CD14-positive monocyte (primary cell): Measurements from ENCODE around the gene NOTO. TPM values are rescaled to one million over a fixed set of nuclear protein-coding genes. Genes with fewer than 3 reads are reported as not detected.

Experiments
- DNase-seq, 3 donors: peaks; one replicate each; pipeline ENCODE4 v3.0.0-alpha.2; 2011 to 2022
- H2AFZ ChIP-seq: 2 replicates; pipeline ENCODE4 v1.6.0; 2012; ENCODE audit warnings: mild to moderate bottlenecking, low read depth, low read length, inconsistent platforms; ENCODE audit not compliant: insufficient read depth, poor library complexity, severe bottlenecking
- H3K27ac ChIP-seq, 2 donors: 1 replicate in 1 of 2; 2 replicates in 1 of 2; pipeline ENCODE4 v1.5.1; 2012 to 2013; ENCODE audit warnings: low read length in 2 of 2, control low read depth in 1 of 2, inconsistent platforms in 1 of 2, low read depth in 1 of 2, mild to moderate bottlenecking in 1 of 2
- H3K27me3 ChIP-seq, 2 donors: one replicate each; pipeline versions ENCODE4 v1.6.0 to v1.6.1; 2011 to 2013; ENCODE audit warnings: low read length in 2 of 2; ENCODE audit not compliant: control insufficient read depth in 2 of 2, insufficient read depth in 2 of 2
- H3K36me3 ChIP-seq, 2 donors: replicated peaks in 1 of 2; 1 replicate in 1 of 2; 2 replicates in 1 of 2; pipeline versions ENCODE4 v1.5.1 to v1.6.1; 2012 to 2013; ENCODE audit warnings: low read length in 2 of 2, control low read depth in 1 of 2, inconsistent platforms in 1 of 2, mild to moderate bottlenecking in 1 of 2; ENCODE audit not compliant: insufficient read depth in 2 of 2, control insufficient read depth in 1 of 2
- H3K4me1 ChIP-seq, 2 donors: 1 replicate in 1 of 2; 2 replicates in 1 of 2; pipeline versions ENCODE4 v1.5.1 to v1.6.1; 2012 to 2013; ENCODE audit warnings: low read length in 2 of 2, control low read depth in 1 of 2, inconsistent platforms in 1 of 2, mild to moderate bottlenecking in 1 of 2, moderate library complexity in 1 of 2; ENCODE audit not compliant: insufficient read depth in 2 of 2, control insufficient read depth in 1 of 2
- H3K4me2 ChIP-seq: replicated peaks from 2 replicates; pipeline ENCODE3; 2012; ENCODE audit warnings: low read length, moderate library complexity, mild to moderate bottlenecking; ENCODE audit not compliant: poor library complexity, severe bottlenecking; ENCODE audit errors: extremely low read depth
- H3K4me3 ChIP-seq, 3 experiments: fragments of 200-600 bp in 1 of 3; sonication (generic) in 1 of 3; replicated peaks in 1 of 3; 1 replicate in 2 of 3; 2 replicates in 1 of 3; pipeline ENCODE4 v1.5.1; 2011 to 2013; ENCODE audit warnings: low read length in 3 of 3, mild to moderate bottlenecking in 3 of 3, control low read depth in 2 of 3, low read depth in 2 of 3, inconsistent platforms in 1 of 3, moderate library complexity in 1 of 3
- H3K79me2 ChIP-seq: 2 replicates; pipeline ENCODE4 v1.6.0; 2012; ENCODE audit warnings: mild to moderate bottlenecking, control low read depth, inconsistent platforms, low read length, moderate library complexity; ENCODE audit not compliant: insufficient read depth
- H3K9ac ChIP-seq: 2 replicates; pipeline ENCODE4 v1.6.0; 2017; ENCODE audit warnings: low read length, mild to moderate bottlenecking; ENCODE audit not compliant: insufficient read depth, poor library complexity, severe bottlenecking
- H3K9me3 ChIP-seq, 2 donors: replicated peaks in 1 of 2; 1 replicate in 1 of 2; 2 replicates in 1 of 2; pipeline versions ENCODE4 v1.5.1 to v1.6.1; 2012 to 2013; ENCODE audit warnings: low read length in 2 of 2, control low read depth in 1 of 2; ENCODE audit not compliant: control insufficient read depth in 1 of 2, insufficient read depth in 1 of 2
- H4K20me1 ChIP-seq: 2 replicates; pipeline ENCODE4 v1.6.0; 2012; ENCODE audit warnings: mild to moderate bottlenecking, low read length, control low read depth, moderate library complexity; ENCODE audit not compliant: insufficient read depth
- H3K27ac Mint-ChIP-seq, 7 donors: one replicate each; pipeline ENCODE4 v1.8.0; 2020; ENCODE audit warnings: mild to moderate bottlenecking in 7 of 7, mixed read lengths in 7 of 7, moderate library complexity in 6 of 7, inconsistent platforms in 2 of 7
- H3K27me3 Mint-ChIP-seq, 3 donors: one replicate each; pipeline ENCODE4 v1.8.0; 2021 to 2022; ENCODE audit warnings: low read depth in 3 of 3, mild to moderate bottlenecking in 3 of 3, mixed read lengths in 3 of 3, moderate library complexity in 3 of 3, inconsistent platforms in 1 of 3
- H3K36me3 Mint-ChIP-seq, 2 donors: one replicate each; pipeline ENCODE4 v1.8.0; 2020; ENCODE audit warnings: mixed read lengths in 2 of 2, inconsistent platforms in 1 of 2, mild to moderate bottlenecking in 1 of 2
- H3K4me1 Mint-ChIP-seq: one replicate; pipeline ENCODE4 v1.8.0; 2020; ENCODE audit warnings: mild to moderate bottlenecking, mixed read lengths
- H3K4me3 Mint-ChIP-seq, 2 donors: one replicate each; pipeline ENCODE4 v1.8.0; 2020; ENCODE audit warnings: mild to moderate bottlenecking in 2 of 2, mixed read lengths in 2 of 2, moderate library complexity in 1 of 2
- H3K9me3 Mint-ChIP-seq, 7 donors: one replicate each; pipeline ENCODE4 v1.8.0; 2020 to 2022; ENCODE audit warnings: mixed read lengths in 7 of 7, mild to moderate bottlenecking in 6 of 7, moderate library complexity in 6 of 7, inconsistent platforms in 2 of 7
- WGBS: methylation state at CpG from one replicate; pipeline ENCODE4 v1.1.5; 2013; ENCODE audit warnings: missing lambda C conversion rate; ENCODE audit not compliant: insufficient coverage; 5-methylcytosine and 5-hydroxymethylcytosine counted together
- intact Hi-C, 2 donors: fragments of 100-400 bp; cut with micrococcal nuclease; formaldehyde crosslinking; loops; one replicate each; pipeline versions ENCODE4 v1.15.0 to v1.15.1; 2023
- polyA plus RNA-seq, 3 donors: library from polyadenylated mRNA; depleted of rRNA in 1 of 3; unstranded in 2 of 3; stranded (reverse) in 1 of 3; fragments of 300-500 nt in 2 of 3; fragments of >200 nt in 1 of 3; fragmentation: Illumina TruSeq in 2 of 3; gene quantifications; 1 replicate in 2 of 3; 2 replicates in 1 of 3; pipeline ENCODE4 v1.2.3, GENCODE V29; 2012 to 2021
- TF ChIP-seq, protein P1 (sequence below): fragments of 200-600 bp; IDR thresholded peaks from one replicate; pipeline ENCODE4 v1.8.0; 2022; ENCODE audit warnings: antibody characterized with exemption, mild to moderate bottlenecking

NOTO gene
- polyA plus RNA-seq, 3 donors: not detected

- DNase-seq: no peak
- H3K9me3 Mint-ChIP-seq: no peaks in the 10 kb centered on the region
- WGBS: 100% methylated on average over 2 of the region's 3 CpGs
- Histone ChIP-seq H3K9ac (no peak overlapping the region), H3K27me3 (no peaks in the 10 kb centered on the region), H3K27ac (no peak overlapping the region), H3K4me3 (no peak overlapping the region), H3K36me3 (peaks cover 88 to 100% of the 10 kb centered on the region in 2 donors), H3K4me2 (no peak overlapping the region), H3K79me2 (peaks cover 14% of the 10 kb centered on the region), H3K9me3 (no peaks in the 10 kb centered on the region), H2AFZ (no peak overlapping the region), H3K4me1 (no peaks in the 10 kb centered on the region), H4K20me1 (peaks cover 46% of the 10 kb centered on the region)
- intact Hi-C loops: no loop called here
- no peaks in the 10 kb centered on the region for H3K4me1 Mint-ChIP-seq
- TF ChIP-seq, protein P1, sequence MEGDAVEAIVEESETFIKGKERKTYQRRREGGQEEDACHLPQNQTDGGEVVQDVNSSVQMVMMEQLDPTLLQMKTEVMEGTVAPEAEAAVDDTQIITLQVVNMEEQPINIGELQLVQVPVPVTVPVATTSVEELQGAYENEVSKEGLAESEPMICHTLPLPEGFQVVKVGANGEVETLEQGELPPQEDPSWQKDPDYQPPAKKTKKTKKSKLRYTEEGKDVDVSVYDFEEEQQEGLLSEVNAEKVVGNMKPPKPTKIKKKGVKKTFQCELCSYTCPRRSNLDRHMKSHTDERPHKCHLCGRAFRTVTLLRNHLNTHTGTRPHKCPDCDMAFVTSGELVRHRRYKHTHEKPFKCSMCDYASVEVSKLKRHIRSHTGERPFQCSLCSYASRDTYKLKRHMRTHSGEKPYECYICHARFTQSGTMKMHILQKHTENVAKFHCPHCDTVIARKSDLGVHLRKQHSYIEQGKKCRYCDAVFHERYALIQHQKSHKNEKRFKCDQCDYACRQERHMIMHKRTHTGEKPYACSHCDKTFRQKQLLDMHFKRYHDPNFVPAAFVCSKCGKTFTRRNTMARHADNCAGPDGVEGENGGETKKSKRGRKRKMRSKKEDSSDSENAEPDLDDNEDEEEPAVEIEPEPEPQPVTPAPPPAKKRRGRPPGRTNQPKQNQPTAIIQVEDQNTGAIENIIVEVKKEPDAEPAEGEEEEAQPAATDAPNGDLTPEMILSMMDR: no peak
- no peaks in the 10 kb centered on the region for H3K27me3 Mint-ChIP-seq
- H3K36me3 Mint-ChIP-seq: peaks cover 78 to 90% of the 10 kb centered on the region in 2 donors
- H3K27ac Mint-ChIP-seq: no peak overlapping the region
- H3K4me3 Mint-ChIP-seq: no peak overlapping the region
Measured at GRCh38 chr2:73244580-73244979, 42.2 kb downstream of the NOTO start.

DNA sequence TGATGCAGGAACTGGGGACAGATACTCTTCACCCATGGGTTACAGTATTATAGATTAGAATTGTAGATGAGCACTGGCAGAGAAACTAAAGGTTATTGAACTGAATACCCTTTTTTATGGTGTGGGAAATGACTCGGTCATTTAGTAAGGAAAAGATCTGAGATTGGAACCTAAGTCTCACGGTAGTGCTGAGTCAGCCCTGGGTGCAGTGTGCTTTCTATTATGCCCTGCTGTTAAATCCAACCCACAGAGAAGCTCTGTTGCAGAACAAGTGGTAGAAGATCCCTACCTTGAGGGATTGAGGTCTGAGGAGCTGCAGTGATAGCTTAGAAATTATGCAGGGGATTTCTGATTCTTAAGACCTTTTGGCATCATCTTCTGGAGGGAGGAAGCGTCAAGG, 44.5 kb downstream of the NOTO start:
- Histone ChIP-seq H3K27ac (no peak overlapping the region), H4K20me1 (peaks cover 36% of the 10 kb centered on the region), H3K79me2 (no peaks in the 10 kb centered on the region), H3K36me3 (peaks cover 91 to 100% of the 10 kb centered on the region in 2 donors), H3K27me3 (no peaks in the 10 kb centered on the region), H3K4me3 (no peak overlapping the region), H3K4me1 (no peaks in the 10 kb centered on the region), H2AFZ (no peak overlapping the region), H3K9ac (no peak overlapping the region), H3K4me2 (no peak overlapping the region), H3K9me3 (no peaks in the 10 kb centered on the region)
- no peaks in the 10 kb centered on the region for H3K27me3 Mint-ChIP-seq
- no peak for DNase-seq
- 93% methylated on average over 2 of the region's 3 CpGs for WGBS
- TF ChIP-seq, protein P1: no peak
- H3K4me1 Mint-ChIP-seq: no peaks in the 10 kb centered on the region
- H3K9me3 Mint-ChIP-seq: no peaks in the 10 kb centered on the region
- H3K36me3 Mint-ChIP-seq: peaks cover 85 to 96% of the 10 kb centered on the region in 2 donors
- intact Hi-C loops: no loop called here
- H3K27ac Mint-ChIP-seq: no peak overlapping the region
- no peak overlapping the region for H3K4me3 Mint-ChIP-seq
